ENCODE results near the gene PMEPA1. TPM values are rescaled to one million over a fixed set of nuclear protein-coding genes. Genes with fewer than 3 reads are reported as not detected.

Gene PMEPA1
- total and polyA plus RNA-seq, 10 of the 15 experiments (the other 5 are each of a cell fraction or from before 2014, with no cell fraction given): 0.02 to 0.10 (median 0.04) TPM; not detected in 3

DNA sequence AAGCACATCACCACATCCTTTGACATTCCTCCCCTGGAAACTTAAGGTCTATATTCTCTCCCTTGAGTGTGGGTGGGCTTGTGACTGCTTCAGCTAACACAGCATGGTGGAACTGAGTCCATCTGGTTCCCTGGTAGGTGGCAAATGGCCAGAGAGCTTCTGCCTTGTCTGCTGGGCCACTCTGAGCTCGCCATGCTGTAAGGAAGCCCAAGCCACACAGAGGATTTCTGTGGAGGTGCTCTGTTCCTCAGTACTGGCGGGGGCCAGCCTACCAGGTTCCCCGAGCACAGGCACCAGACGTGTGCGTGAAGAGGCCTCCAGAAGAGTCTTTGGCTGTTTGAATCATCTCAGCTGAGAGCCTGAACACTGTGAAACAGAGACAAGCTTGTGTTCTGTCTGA lies 41.6 kb upstream of the PMEPA1 start:
- ATAC-seq (no peak), DNase-seq (ENCODE audit: low read depth, low spot score) (no peak), FAIRE-seq (no peak)
- BruUV-seq (replicated peaks): no TSS peak
- intact Hi-C loops (cut with micrococcal nuclease; ENCODE audit: unreplicated experiment): no loop called here
- no peak overlapping the region for H3K4me2 ChIP-seq (ENCODE audit: control insufficient read depth, insufficient read depth)
- H2AFZ ChIP-seq (ENCODE audit: control insufficient read depth, low read depth, low read length): no peak overlapping the region
- ChIA-PET SMC1A (ENCODE audit: uncharacterized antibody, unreplicated experiment) (interaction anchor here (1.2 kb wide), 1 partner anchor 11 kb away, joined by 3 read pairs; no protein-coding TSS in a partner anchor), CTCF (no interaction called here), POLR2A (interaction anchor here (0.6 kb wide), 1 partner anchor 689 kb away, joined by 4 read pairs; no protein-coding TSS in a partner anchor), RAD21 (ENCODE audit: unreplicated experiment) (no interaction called here)
- H3K27ac ChIP-seq (ENCODE audit: control insufficient read depth, insufficient read depth): no peak overlapping the region
- peaks cover 3% of the 10 kb centered on the region; the same call in 2 of the 3 replicates for H3K9me3 ChIP-seq (replicated peaks; ENCODE audit: control insufficient read depth, insufficient read depth, low read length)
- no peaks in the 10 kb centered on the region for H4K20me1 ChIP-seq (ENCODE audit: control insufficient read depth, insufficient read depth)
- no peaks in the 10 kb centered on the region for H3K79me2 ChIP-seq (ENCODE audit: control insufficient read depth, insufficient read depth, low read length)
- no peaks in the 10 kb centered on the region for H3K36me3 ChIP-seq (ENCODE audit: control insufficient read depth in 2 of 2, insufficient read depth in 2 of 2, low read length in 1 of 2)
- H3K9ac ChIP-seq (ENCODE audit: control insufficient read depth, insufficient read depth, low read length): no peak overlapping the region
- in situ Hi-C loops (cut with MboI): no loop called here
- H3K4me3 ChIP-seq: no peak overlapping the region
- no peaks in the 10 kb centered on the region for H3K27me3 ChIP-seq (replicated peaks in 1 of 2; ENCODE audit: control insufficient read depth in 2 of 2, insufficient read depth in 2 of 2, low read length in 1 of 2)
- TF ChIP-seq CHD1 (IDR thresholded peaks at IDR 0.05; ENCODE audit: low read depth, low read length) (no peak), POLR2A (IDR thresholded peaks at IDR 0.05; ENCODE audit: low read depth, low read length) (no peak), TCF3 (IDR thresholded peaks at IDR 0.05; ENCODE audit: borderline replicate concordance, insufficient read depth, low read depth, low read length) (no peak), NR2C2 (IDR thresholded peaks at IDR 0.05; ENCODE audit: borderline replicate concordance, control insufficient read depth, insufficient read length, low read depth) (no peak)
- TF ChIP-seq, protein P1, sequence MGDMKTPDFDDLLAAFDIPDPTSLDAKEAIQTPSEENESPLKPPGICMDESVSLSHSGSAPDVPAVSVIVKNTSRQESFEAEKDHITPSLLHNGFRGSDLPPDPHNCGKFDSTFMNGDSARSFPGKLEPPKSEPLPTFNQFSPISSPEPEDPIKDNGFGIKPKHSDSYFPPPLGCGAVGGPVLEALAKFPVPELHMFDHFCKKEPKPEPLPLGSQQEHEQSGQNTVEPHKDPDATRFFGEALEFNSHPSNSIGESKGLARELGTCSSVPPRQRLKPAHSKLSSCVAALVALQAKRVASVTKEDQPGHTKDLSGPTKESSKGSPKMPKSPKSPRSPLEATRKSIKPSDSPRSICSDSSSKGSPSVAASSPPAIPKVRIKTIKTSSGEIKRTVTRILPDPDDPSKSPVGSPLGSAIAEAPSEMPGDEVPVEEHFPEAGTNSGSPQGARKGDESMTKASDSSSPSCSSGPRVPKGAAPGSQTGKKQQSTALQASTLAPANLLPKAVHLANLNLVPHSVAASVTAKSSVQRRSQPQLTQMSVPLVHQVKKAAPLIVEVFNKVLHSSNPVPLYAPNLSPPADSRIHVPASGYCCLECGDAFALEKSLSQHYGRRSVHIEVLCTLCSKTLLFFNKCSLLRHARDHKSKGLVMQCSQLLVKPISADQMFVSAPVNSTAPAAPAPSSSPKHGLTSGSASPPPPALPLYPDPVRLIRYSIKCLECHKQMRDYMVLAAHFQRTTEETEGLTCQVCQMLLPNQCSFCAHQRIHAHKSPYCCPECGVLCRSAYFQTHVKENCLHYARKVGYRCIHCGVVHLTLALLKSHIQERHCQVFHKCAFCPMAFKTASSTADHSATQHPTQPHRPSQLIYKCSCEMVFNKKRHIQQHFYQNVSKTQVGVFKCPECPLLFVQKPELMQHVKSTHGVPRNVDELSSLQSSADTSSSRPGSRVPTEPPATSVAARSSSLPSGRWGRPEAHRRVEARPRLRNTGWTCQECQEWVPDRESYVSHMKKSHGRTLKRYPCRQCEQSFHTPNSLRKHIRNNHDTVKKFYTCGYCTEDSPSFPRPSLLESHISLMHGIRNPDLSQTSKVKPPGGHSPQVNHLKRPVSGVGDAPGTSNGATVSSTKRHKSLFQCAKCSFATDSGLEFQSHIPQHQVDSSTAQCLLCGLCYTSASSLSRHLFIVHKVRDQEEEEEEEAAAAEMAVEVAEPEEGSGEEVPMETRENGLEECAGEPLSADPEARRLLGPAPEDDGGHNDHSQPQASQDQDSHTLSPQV (IDR thresholded peaks at IDR 0.05): no peak
- WGBS (ENCODE audit: insufficient coverage, insufficient replicate concordance, low lambda C conversion rate, missing lambda C conversion rate): 52% methylated on average over 5 of the region's 5 CpGs
- H3K4me1 ChIP-seq (ENCODE audit: control insufficient read depth, insufficient read depth, low read length): peaks cover 9% of the 10 kb centered on the region
